Transverse colon (tissue), 4 donors: Measurements from ENCODE around the gene ACBD6. TPM values are rescaled to one million over a fixed set of nuclear protein-coding genes. Genes with fewer than 3 reads are reported as not detected.
A peak's percentile ranks its signal among the peaks of the same experiment; 100 is the strongest.
"Not testable (repeated sequence)": the region's sequence is repeated elsewhere in the genome, so short reads cannot be mapped to it uniquely, and the experiment has no call there.

Experiments used
- DNase-seq: peaks from one replicate; pipeline ENCODE4 v3.0.0-alpha.2; 2019
- H3K27ac ChIP-seq, 4 donors: fragments of 200-600 bp; sonication (generic); 2 replicates each; pipeline ENCODE4 v1.5.1; 2016 to 2018; ENCODE audit warnings: inconsistent platforms in 4 of 4
- H3K27me3 ChIP-seq: fragments of 200-600 bp; sonication (generic); 2 replicates; pipeline ENCODE4 v1.5.1; 2017; ENCODE audit warnings: inconsistent platforms
- H3K36me3 ChIP-seq, 4 donors: fragments of 200-600 bp; sonication (generic); 2 replicates each; pipeline ENCODE4 v1.5.1; 2017 to 2019; ENCODE audit warnings: inconsistent platforms in 4 of 4
- H3K4me1 ChIP-seq, 4 donors: fragments of 200-600 bp; sonication (generic); 2 replicates each; pipeline ENCODE4 v1.5.1; 2017 to 2020; ENCODE audit warnings: inconsistent platforms in 4 of 4
- H3K4me3 ChIP-seq, 4 donors: fragments of 200-600 bp; sonication (generic); 1 replicate in 1 of 4; 2 replicates in 3 of 4; pipeline versions ENCODE4 v1.5.1 to v1.6.1; 2017 to 2019; ENCODE audit warnings: inconsistent platforms in 4 of 4
- H3K9me3 ChIP-seq, 2 donors: fragments of 200-600 bp; sonication (generic); 2 replicates each; pipeline ENCODE4 v1.5.1; 2017 to 2019; ENCODE audit warnings: inconsistent platforms in 2 of 2
- EP300 ChIP-seq: sonication (generic); formaldehyde crosslinking; IDR thresholded peaks from one replicate; pipeline ENCODE4 v1.6.1; 2017; ENCODE audit warnings: antibody characterized with exemption, low read depth
- POLR2A ChIP-seq: fragments of 450-650 bp; IDR thresholded peaks from one replicate; pipeline ENCODE4 v1.6.1; 2016; ENCODE audit warnings: antibody characterized with exemption, mild to moderate bottlenecking, moderate library complexity
- POLR2AphosphoS5 ChIP-seq, 3 donors: sonication (generic); formaldehyde crosslinking; IDR thresholded peaks; one replicate each; pipeline ENCODE4 v1.6.1; 2016; ENCODE audit warnings: antibody characterized with exemption in 3 of 3
- WGBS, 2 donors: methylation state at CpG; one replicate each; pipeline ENCODE4 v1.1.5; 2018; ENCODE audit warnings: low coverage in 1 of 2; 5-methylcytosine and 5-hydroxymethylcytosine counted together
- in situ Hi-C, 4 donors: fragments of 200-750 bp; cut with MboI; loops; one replicate each; pipeline versions ENCODE4 v1.15.0 to v1.15.1; 2017; ENCODE audit warnings: low sequenced_read_pairs in 3 of 4, low pct_ligation_motif_present in 1 of 4, low pct_unique_long_range_greater_than_20kb in 1 of 4
- intact Hi-C: fragments of 100-400 bp; cut with DNase I; formaldehyde crosslinking; loops from one replicate; pipeline ENCODE4 v1.15.1; 2023; ENCODE audit warnings: low total_unique reads
- total RNA-seq, 4 donors: library from RNA; depleted of rRNA; stranded (reverse); fragments of >200 nt; gene quantifications; one replicate each; pipeline ENCODE4 v1.1.0, GENCODE V29; 2016
- TF ChIP-seq, protein P1 (sequence below), 5 experiments: fragments of 200-600 bp in 3 of 5; fragments of 450-650 bp in 2 of 5; sonication (generic) in 3 of 5; IDR thresholded peaks; 1 replicate in 2 of 5; 2 replicates in 3 of 5; pipeline ENCODE4 v1.5.1; 2016 to 2017; ENCODE audit warnings: antibody characterized with exemption in 5 of 5, inconsistent platforms in 3 of 5, mild to moderate bottlenecking in 2 of 5, moderate library complexity in 1 of 5

Gene ACBD6
- total RNA-seq, 4 donors from 2014 or later, result 9.7 to 48.4 (median 38.6) TPM

DNA sequence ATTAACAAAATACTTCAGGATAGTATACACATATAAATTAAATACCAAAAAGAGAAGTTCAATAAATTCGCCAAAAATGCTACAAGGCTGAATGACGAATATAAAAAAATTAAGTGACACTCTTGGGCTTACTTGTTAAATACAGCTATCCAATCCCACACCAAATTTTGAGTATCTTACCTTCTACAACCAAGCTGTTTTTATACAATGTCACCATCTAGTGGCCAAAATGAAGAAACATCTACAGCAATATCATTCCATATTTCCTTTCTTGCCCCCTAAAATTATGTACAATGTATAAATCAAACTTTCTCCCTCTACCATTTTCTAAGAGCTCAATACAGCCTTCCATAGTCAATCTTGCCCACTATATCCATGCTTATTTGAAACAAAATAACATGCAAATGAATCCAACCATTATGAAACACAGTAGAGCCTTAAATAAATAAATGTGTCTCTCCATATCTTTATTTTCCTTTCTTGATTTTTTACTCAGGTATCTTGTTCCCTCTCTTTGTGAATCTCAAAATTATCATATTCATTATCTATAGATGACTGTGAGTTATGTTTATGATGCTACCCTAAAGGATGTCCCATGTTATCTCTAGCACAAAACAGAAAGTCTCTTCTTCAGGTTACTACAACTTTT, 86.3 kb downstream of the ACBD6 start:
- Histone ChIP-seq H3K36me3 (no peaks in the 10 kb centered on the region), H3K9me3 (no peaks in the 10 kb centered on the region), H3K27ac (no peak overlapping the region), H3K4me3 (no peak overlapping the region), H3K27me3 (no peaks in the 10 kb centered on the region), H3K4me1 (no peaks in the 10 kb centered on the region)
- no peak for DNase-seq
- TF ChIP-seq POLR2A, result no peak
- TF ChIP-seq, protein P1, sequence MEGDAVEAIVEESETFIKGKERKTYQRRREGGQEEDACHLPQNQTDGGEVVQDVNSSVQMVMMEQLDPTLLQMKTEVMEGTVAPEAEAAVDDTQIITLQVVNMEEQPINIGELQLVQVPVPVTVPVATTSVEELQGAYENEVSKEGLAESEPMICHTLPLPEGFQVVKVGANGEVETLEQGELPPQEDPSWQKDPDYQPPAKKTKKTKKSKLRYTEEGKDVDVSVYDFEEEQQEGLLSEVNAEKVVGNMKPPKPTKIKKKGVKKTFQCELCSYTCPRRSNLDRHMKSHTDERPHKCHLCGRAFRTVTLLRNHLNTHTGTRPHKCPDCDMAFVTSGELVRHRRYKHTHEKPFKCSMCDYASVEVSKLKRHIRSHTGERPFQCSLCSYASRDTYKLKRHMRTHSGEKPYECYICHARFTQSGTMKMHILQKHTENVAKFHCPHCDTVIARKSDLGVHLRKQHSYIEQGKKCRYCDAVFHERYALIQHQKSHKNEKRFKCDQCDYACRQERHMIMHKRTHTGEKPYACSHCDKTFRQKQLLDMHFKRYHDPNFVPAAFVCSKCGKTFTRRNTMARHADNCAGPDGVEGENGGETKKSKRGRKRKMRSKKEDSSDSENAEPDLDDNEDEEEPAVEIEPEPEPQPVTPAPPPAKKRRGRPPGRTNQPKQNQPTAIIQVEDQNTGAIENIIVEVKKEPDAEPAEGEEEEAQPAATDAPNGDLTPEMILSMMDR (IDR thresholded peaks at IDR 0.05), result peak; percentile 39 to 71 (median 62)
- intact Hi-C loops, result no loop called here
- in situ Hi-C loops, result loop anchor here in 3 of 4 donors (5.0 to 10.0 kb wide), 2 partner anchors 161 to 164 kb away; no protein-coding TSS in a partner anchor
- WGBS, 2 donors, result 75 to 80% methylated on average over 2 of the region's 2 CpGs

DNA sequence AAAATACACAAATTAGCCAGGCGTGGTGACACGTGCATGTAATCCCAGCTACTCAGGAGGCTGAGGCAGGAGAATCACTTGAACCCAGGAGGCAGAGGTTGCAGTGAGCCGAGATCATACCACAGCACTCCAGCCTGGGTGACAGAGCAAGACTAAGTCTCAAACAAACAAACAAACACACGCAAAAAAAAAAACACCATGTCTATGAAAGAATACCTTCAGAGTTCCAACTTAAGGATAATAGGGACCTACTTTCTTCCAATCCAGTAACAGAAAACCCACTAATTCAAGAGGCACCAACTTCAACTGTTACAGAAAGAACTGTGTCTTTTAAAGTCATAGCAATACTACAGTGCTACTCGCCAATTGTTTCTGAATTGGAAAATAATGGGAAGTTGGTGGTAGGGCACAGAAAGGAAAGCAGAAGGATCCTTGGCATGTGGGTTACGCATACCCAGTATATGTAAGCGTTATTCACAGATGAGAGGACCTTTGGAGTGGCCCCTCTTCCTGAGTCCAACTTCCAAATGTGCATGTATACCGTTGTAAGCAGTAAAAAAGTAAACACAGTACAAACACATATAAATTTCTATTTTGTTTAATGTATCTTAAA, 87.0 kb downstream of the ACBD6 start:
- Histone ChIP-seq H3K4me1 (no peaks in the 10 kb centered on the region), H3K36me3 (no peaks in the 10 kb centered on the region), H3K4me3 (no peak overlapping the region), H3K9me3 (no peaks in the 10 kb centered on the region), H3K27ac (no peak overlapping the region), H3K27me3 (no peaks in the 10 kb centered on the region)
- intact Hi-C loops (no loop called here), in situ Hi-C loops (loop anchor here in 3 of 4 donors (5.0 to 10.0 kb wide), 2 partner anchors 161 to 163 kb away; no protein-coding TSS in a partner anchor)
- DNase-seq, result no peak
- TF ChIP-seq, protein P1 (IDR thresholded peaks at IDR 0.05), result no peak
- TF ChIP-seq POLR2AphosphoS5 (IDR thresholded peaks at IDR 0.05) (no peak), POLR2A (no peak), EP300 (no peak)
- 85 to 89% methylated on average over 7 to 8 of the region's 8 CpGs for WGBS, 2 donors

DNA sequence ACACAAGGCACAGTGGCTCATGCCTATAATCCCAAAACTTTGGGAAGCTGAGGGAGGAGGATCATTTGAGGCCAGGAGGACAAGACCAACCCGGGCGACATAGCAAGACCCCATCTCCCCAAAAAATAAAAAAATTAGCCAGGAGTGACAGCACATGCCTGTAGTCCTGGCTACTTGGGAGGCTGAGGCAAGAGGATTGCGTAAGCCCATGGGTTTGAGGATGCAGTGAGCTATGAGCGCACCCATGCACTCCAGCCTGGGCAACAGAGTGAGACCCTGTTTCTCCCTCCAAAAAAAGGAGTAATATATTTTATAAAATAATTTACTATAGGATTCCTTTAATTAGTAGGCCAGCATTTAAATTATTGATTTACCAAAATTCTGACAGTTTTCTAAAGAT, 89.8 kb downstream of the ACBD6 start:
- no peaks in the 10 kb centered on the region for H3K9me3 ChIP-seq
- TF ChIP-seq, protein P1 (IDR thresholded peaks at IDR 0.05), result no peak
- TF ChIP-seq POLR2A (no peak), EP300 (no peak), POLR2AphosphoS5 (IDR thresholded peaks at IDR 0.05) (no peak)
- in situ Hi-C loops (loop anchor here in 2 of 4 donors (10.0 kb wide), 1 partner anchor 158 kb away; no protein-coding TSS in a partner anchor), intact Hi-C loops (no loop called here)
- H3K4me3 ChIP-seq, result no peak overlapping the region
- H3K36me3 ChIP-seq, result no peaks in the 10 kb centered on the region
- whole genome bisulfite sequencing, 2 donors, result 94 to 100% methylated on average over 1 to 4 of the region's 4 CpGs
- no peaks in the 10 kb centered on the region for H3K4me1 ChIP-seq
- H3K27me3 ChIP-seq, result no peaks in the 10 kb centered on the region
- no peak for DNase-seq
- no peak overlapping the region for H3K27ac ChIP-seq

DNA sequence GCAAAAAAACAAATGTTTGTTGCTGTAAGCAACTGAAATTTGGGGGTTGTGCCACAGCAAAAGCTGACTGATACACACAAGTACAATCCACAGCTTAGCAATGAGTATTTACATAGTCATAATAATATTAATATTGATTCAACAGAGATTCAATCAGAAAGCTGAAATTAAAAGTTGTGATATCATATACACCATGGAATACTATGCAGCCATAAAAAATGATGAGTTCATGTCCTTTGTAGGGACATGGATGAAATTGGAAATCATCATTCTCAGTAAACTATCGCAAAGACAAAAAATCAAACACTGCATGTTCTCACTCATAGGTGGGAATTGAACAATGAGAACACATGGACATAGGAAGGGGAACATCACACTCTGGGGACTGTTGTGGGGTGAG, 94.2 kb downstream of the ACBD6 start:
- H3K36me3 ChIP-seq, intact Hi-C loops, H3K27ac ChIP-seq, H3K4me1 ChIP-seq, in situ Hi-C loops, H3K27me3 ChIP-seq, H3K9me3 ChIP-seq, DNase-seq, H3K4me3 ChIP-seq: not testable (repeated sequence)
- WGBS, 2 donors, result 100% methylated on average over 1 of the region's 1 CpG
